Keratinocyte (primary cell): ENCODE results near the gene CRELD1. TPM values are rescaled to one million over a fixed set of nuclear protein-coding genes. Genes with fewer than 3 reads are reported as not detected.

Experiments used
- DNase-seq: peaks from one replicate; pipeline ENCODE4 v3.0.0-alpha.2; 2011; ENCODE audit warnings: low read depth, missing footprints, low spot score
- FAIRE-seq: peaks from 2 replicates; lab custom pipeline; 2011; peaks lifted over from hg19 to GRCh38; lab: Jason Lieb, UNC
- H2AFZ ChIP-seq: 2 replicates; pipeline ENCODE4 v1.6.0; 2012; ENCODE audit warnings: low read length, control low read depth, inconsistent platforms; ENCODE audit not compliant: control insufficient read depth
- H3K27ac ChIP-seq: 2 replicates; pipeline ENCODE4 v1.5.1; 2011; ENCODE audit warnings: low read length; ENCODE audit not compliant: control insufficient read depth, insufficient read depth
- H3K27me3 ChIP-seq: 3 replicates; pipeline ENCODE4 v1.6.0; 2011; ENCODE audit warnings: low read length; ENCODE audit not compliant: control insufficient read depth, insufficient read depth; ENCODE audit errors: extremely low read depth
- H3K36me3 ChIP-seq, 2 experiments: 2 replicates in 1 of 2; 3 replicates in 1 of 2; pipeline ENCODE4 v1.5.1; 2011; ENCODE audit warnings: low read length in 2 of 2, mild to moderate bottlenecking in 1 of 2; ENCODE audit not compliant: control insufficient read depth in 2 of 2, insufficient read depth in 2 of 2; ENCODE audit errors: extremely low read depth in 1 of 2
- H3K4me1 ChIP-seq: 3 replicates; pipeline ENCODE4 v1.5.1; 2011; ENCODE audit warnings: low read length; ENCODE audit not compliant: control insufficient read depth, insufficient read depth; ENCODE audit errors: extremely low read depth
- H3K4me2 ChIP-seq: 3 replicates; pipeline ENCODE4 v1.6.0; 2011; ENCODE audit warnings: low read depth, low read length; ENCODE audit not compliant: control insufficient read depth, insufficient read depth; ENCODE audit errors: extremely low read depth
- H3K4me3 ChIP-seq, 3 experiments: fragments of 200-600 bp in 1 of 3; sonication (generic) in 1 of 3; 2 replicates in 2 of 3; 3 replicates in 1 of 3; pipeline ENCODE4 v1.5.1; 2011 to 2016; ENCODE audit warnings: low read length in 3 of 3, mild to moderate bottlenecking in 3 of 3, control low read depth in 2 of 3, inconsistent platforms in 1 of 3, low read depth in 1 of 3, mixed read lengths in 1 of 3, mixed run types in 1 of 3, moderate library complexity in 1 of 3; ENCODE audit not compliant: control insufficient read depth in 2 of 3, insufficient read depth in 2 of 3; ENCODE audit errors: extremely low read depth in 1 of 3
- H3K79me2 ChIP-seq: 2 replicates; pipeline ENCODE4 v1.6.0; 2012; ENCODE audit warnings: low read length; ENCODE audit not compliant: control insufficient read depth, insufficient read depth
- H3K9ac ChIP-seq: 3 replicates; pipeline ENCODE4 v1.6.0; 2011; ENCODE audit warnings: low read length; ENCODE audit not compliant: control insufficient read depth, insufficient read depth; ENCODE audit errors: extremely low read depth
- H3K9me1 ChIP-seq: 3 replicates; pipeline ENCODE4 v1.6.0; 2011; ENCODE audit warnings: low read length; ENCODE audit not compliant: control insufficient read depth, insufficient read depth; ENCODE audit errors: extremely low read depth
- H3K9me3 ChIP-seq: 2 replicates; pipeline ENCODE4 v1.5.1; 2012; ENCODE audit warnings: low read depth, low read length; ENCODE audit not compliant: control insufficient read depth
- H4K20me1 ChIP-seq: 3 replicates; pipeline ENCODE4 v1.6.0; 2011; ENCODE audit warnings: low read length; ENCODE audit not compliant: control insufficient read depth, insufficient read depth; ENCODE audit errors: extremely low read depth
- EZH2 ChIP-seq: IDR thresholded peaks from one replicate; pipeline ENCODE4 v1.6.1; 2012; ENCODE audit warnings: inconsistent platforms, mild to moderate bottlenecking, low read length, moderate library complexity
- dilution Hi-C: fragments of 300-500 bp; cut with MboI; formaldehyde crosslinking; loops from one replicate; pipeline ENCODE4 v1.7.0; 2020; ENCODE audit warnings: low sequenced_read_pairs; ENCODE audit not compliant: extremely low pct_ligation_motif_present
- polyA plus RNA-seq, 5 experiments: library from polyadenylated mRNA; depleted of rRNA in 3 of 5; stranded (reverse) in 3 of 5; stranded (forward) in 1 of 5; unstranded in 1 of 5; fragments of >200 nt; gene quantifications; 1 replicate in 1 of 5; 2 replicates in 3 of 5; 3 replicates in 1 of 5; pipeline versions ENCODE4 v1.2.1 to v1.2.3, GENCODE V29; 2011 to 2012; ENCODE audit warnings: missing spikeins in 2 of 5, low read depth in 1 of 5, low replicate concordance in 1 of 5
- TF ChIP-seq, protein P1 (sequence below), 3 experiments: IDR thresholded peaks in 1 of 3; conservative IDR thresholded peaks in 1 of 3; optimal IDR thresholded peaks in 1 of 3; 2 replicates in 2 of 3; 3 replicates in 1 of 3; pipeline versions ENCODE3 to v1.5.1; 2011; ENCODE audit warnings: low read length in 3 of 3, mild to moderate bottlenecking in 3 of 3, moderate library complexity in 2 of 3, control low read depth in 1 of 3, inconsistent platforms in 1 of 3; ENCODE audit not compliant: insufficient read depth in 2 of 3; ENCODE audit errors: extremely low read depth in 1 of 3

Gene CRELD1
- polyA plus RNA-seq, 1 donor (not counting 4 experiments of a cell fraction or from before 2014, with no cell fraction given): 11.2 TPM

DNA sequence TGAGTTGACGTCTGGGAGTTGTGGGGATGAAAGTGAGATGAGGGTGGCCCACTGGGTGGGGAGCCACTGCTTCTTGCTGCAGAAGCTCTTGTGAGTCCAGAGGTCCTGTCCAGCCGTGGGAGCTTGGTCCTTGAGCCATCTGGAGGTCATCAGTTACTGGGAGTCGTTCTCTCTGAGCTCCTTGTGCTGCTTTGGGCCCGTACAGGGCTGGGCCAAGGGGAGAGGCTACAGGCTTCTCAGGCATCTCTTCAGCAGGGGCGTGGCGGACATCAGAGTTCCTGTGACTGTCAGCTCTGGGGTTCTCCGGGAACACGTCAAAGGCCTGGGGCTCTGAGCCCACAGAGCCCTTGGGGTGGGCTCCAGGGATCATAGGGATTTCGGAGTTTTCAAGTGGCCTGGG, 16.0 kb downstream of the CRELD1 start:
- Histone ChIP-seq H3K9me3 (no peaks in the 10 kb centered on the region), H3K4me3 (no peak overlapping the region), H3K27me3 (no peaks in the 10 kb centered on the region), H2AFZ (no peak overlapping the region), H3K9me1 (no peaks in the 10 kb centered on the region), H3K79me2 (no peaks in the 10 kb centered on the region), H4K20me1 (no peaks in the 10 kb centered on the region), H3K4me2 (no peak overlapping the region), H3K27ac (no peak overlapping the region), H3K36me3 (peaks cover 0 to 4% of the 10 kb centered on the region in 2 experiments), H3K4me1 (peaks cover 5% of the 10 kb centered on the region), H3K9ac (no peak overlapping the region)
- TF ChIP-seq, protein P1, sequence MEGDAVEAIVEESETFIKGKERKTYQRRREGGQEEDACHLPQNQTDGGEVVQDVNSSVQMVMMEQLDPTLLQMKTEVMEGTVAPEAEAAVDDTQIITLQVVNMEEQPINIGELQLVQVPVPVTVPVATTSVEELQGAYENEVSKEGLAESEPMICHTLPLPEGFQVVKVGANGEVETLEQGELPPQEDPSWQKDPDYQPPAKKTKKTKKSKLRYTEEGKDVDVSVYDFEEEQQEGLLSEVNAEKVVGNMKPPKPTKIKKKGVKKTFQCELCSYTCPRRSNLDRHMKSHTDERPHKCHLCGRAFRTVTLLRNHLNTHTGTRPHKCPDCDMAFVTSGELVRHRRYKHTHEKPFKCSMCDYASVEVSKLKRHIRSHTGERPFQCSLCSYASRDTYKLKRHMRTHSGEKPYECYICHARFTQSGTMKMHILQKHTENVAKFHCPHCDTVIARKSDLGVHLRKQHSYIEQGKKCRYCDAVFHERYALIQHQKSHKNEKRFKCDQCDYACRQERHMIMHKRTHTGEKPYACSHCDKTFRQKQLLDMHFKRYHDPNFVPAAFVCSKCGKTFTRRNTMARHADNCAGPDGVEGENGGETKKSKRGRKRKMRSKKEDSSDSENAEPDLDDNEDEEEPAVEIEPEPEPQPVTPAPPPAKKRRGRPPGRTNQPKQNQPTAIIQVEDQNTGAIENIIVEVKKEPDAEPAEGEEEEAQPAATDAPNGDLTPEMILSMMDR (optimal IDR thresholded peaks at IDR 0.05 in 1 of 3, IDR thresholded peaks at IDR 0.05 in 1 of 3, conservative IDR thresholded peaks at IDR 0.05 in 1 of 3; ENCODE audit: extremely low read depth in 1 of 3, insufficient read depth in 2 of 3, low read length in 3 of 3): no peak
- no peak for TF ChIP-seq EZH2
- FAIRE-seq (no peak), DNase-seq (no peak)
- dilution Hi-C loops: no loop called here

DNA sequence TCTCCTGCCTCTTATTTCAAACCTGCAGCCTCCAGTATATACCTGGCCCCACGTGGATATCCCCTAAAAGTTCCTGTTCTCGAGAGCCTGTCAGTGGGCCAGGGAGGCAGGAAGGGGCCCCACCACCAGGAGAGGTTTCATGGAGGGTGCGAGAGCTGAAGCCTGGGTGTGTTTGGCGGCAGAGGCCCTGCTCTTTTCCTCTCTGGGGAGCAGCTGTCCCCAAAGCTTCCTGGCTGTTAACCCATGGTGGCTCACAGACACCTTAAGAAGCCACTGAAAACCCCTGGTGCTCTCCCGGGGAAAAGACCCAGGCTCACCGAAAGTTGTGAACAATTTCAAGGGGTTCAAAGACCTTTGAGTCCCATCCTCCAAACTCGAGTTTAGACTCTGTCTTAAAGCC, 17.5 kb downstream of the CRELD1 start:
- H3K4me1 ChIP-seq: peaks cover 3% of the 10 kb centered on the region
- H3K9me3 ChIP-seq: no peaks in the 10 kb centered on the region
- no peaks in the 10 kb centered on the region for H3K36me3 ChIP-seq
- no peak for FAIRE-seq
- no peak overlapping the region for H3K4me3 ChIP-seq
- H3K9ac ChIP-seq: no peak overlapping the region
- H3K9me1 ChIP-seq: no peaks in the 10 kb centered on the region
- no peak overlapping the region for H2AFZ ChIP-seq
- H3K27me3 ChIP-seq: no peaks in the 10 kb centered on the region
- no peak overlapping the region for H3K4me2 ChIP-seq
- no peaks in the 10 kb centered on the region for H4K20me1 ChIP-seq
- TF ChIP-seq, protein P1 (optimal IDR thresholded peaks at IDR 0.05 in 1 of 3, IDR thresholded peaks at IDR 0.05 in 1 of 3, conservative IDR thresholded peaks at IDR 0.05 in 1 of 3; ENCODE audit: extremely low read depth in 1 of 3, insufficient read depth in 2 of 3, low read length in 3 of 3): no peak
- TF ChIP-seq EZH2: no peak
- no peak overlapping the region for H3K27ac ChIP-seq
- dilution Hi-C loops: no loop called here
- no peaks in the 10 kb centered on the region for H3K79me2 ChIP-seq
- DNase-seq: no peak
